Colonic mucosa (tissue), 4 donors: Measurements from ENCODE around the gene SOX12. TPM values are rescaled to one million over a fixed set of nuclear protein-coding genes. Genes with fewer than 3 reads are reported as not detected.

Experiments used
- DNase-seq: peaks from one replicate; pipeline ENCODE4 v3.0.0-alpha.2; 2020
- H3K27ac ChIP-seq: fragments of 200-600 bp; one replicate; pipeline ENCODE4 v1.8.0; 2021
- H3K27me3 ChIP-seq: fragments of 200-600 bp; one replicate; pipeline ENCODE4 v1.8.0; 2021
- H3K36me3 ChIP-seq: fragments of 200-600 bp; one replicate; pipeline ENCODE4 v1.8.0; 2021
- H3K4me1 ChIP-seq: fragments of 200-600 bp; one replicate; pipeline ENCODE4 v1.8.0; 2021; ENCODE audit warnings: mild to moderate bottlenecking
- H3K4me3 ChIP-seq: fragments of 200-600 bp; one replicate; pipeline ENCODE4 v1.8.0; 2021
- H3K9ac ChIP-seq, 2 donors: one replicate each; pipeline ENCODE4 v1.7.0; 2013; ENCODE audit warnings: control low read depth in 2 of 2, low read depth in 2 of 2, low read length in 2 of 2
- H3K9me3 ChIP-seq: fragments of 200-600 bp; one replicate; pipeline ENCODE4 v1.8.0; 2021
- intact Hi-C: fragments of 100-400 bp; cut with DNase I; formaldehyde crosslinking; loops from one replicate; pipeline ENCODE4 v1.14.1; 2022
- total RNA-seq, 2 donors: library from RNA; stranded (reverse); fragmentation: NEBNext Ultra II Directional in 1 of 2; extraction: Animal tissue kit (Norgen Biotek cat#: 25700) in 1 of 2; gene quantifications; one replicate each; pipeline ENCODE4 v1.2.1, GENCODE V29; 2021
- TF ChIP-seq, protein P1 (sequence below): fragments of 200-600 bp; IDR thresholded peaks from one replicate; pipeline ENCODE4 v1.8.0; 2022; ENCODE audit warnings: antibody characterized with exemption, mild to moderate bottlenecking
- donor health status: healthy.
- donor health status: DM: no; HTN: no; CAD: no.
- donor health status: DM: no; HTN: no; CAD: no.

The SOX12 gene
- total RNA-seq, 2 donors from 2014 or later, result 5.0 to 7.5 TPM

DNA sequence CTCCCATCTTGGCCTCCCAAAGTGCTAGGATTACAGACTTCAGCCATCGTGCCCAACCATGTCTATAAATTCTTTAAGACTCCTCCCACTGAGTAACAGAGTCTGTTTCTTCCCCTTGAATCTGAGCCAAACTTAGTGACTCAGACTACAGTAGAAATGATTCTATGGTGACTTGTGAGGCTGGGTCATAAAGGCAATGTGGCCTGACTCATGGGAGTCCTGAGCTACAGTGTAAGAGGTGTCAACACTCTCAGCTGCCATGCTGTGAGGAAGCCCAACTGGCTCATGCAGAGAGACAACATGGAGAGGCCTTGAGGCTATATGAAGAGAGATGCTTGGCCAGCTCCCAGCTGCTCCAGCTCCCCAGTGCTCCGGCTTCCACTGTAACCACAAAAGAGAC lies 16.3 kb downstream of the SOX12 start:
- TF ChIP-seq, protein P1, sequence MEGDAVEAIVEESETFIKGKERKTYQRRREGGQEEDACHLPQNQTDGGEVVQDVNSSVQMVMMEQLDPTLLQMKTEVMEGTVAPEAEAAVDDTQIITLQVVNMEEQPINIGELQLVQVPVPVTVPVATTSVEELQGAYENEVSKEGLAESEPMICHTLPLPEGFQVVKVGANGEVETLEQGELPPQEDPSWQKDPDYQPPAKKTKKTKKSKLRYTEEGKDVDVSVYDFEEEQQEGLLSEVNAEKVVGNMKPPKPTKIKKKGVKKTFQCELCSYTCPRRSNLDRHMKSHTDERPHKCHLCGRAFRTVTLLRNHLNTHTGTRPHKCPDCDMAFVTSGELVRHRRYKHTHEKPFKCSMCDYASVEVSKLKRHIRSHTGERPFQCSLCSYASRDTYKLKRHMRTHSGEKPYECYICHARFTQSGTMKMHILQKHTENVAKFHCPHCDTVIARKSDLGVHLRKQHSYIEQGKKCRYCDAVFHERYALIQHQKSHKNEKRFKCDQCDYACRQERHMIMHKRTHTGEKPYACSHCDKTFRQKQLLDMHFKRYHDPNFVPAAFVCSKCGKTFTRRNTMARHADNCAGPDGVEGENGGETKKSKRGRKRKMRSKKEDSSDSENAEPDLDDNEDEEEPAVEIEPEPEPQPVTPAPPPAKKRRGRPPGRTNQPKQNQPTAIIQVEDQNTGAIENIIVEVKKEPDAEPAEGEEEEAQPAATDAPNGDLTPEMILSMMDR, result no peak
- no peaks in the 10 kb centered on the region for H3K27me3 ChIP-seq
- no peak overlapping the region for H3K4me3 ChIP-seq
- peak; percentile 43 for DNase-seq
- H3K27ac ChIP-seq, result no peak overlapping the region
- H3K4me1 ChIP-seq, result no peaks in the 10 kb centered on the region
- no peaks in the 10 kb centered on the region for H3K9me3 ChIP-seq
- H3K36me3 ChIP-seq, result no peaks in the 10 kb centered on the region
- intact Hi-C loops, result no loop called here
- no peak overlapping the region for H3K9ac ChIP-seq

DNA sequence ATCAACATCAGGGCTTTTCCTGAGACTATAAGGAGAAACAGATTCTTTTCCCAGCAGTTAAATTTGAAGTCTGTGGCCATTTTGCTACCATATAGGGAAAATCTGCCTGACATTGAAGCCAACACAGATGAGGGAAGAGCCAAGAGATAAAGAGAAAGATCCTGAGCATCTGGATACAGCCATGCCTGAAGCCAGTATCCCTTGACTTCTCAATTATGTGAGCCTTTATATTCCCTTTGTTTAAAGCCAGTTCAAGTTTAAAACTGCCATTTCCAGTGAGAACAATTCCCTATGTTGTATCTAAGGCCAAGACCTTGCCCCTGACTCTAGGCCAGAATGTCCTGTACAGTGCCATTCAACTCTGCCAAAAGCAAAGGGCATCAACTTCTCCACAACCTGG lies 17.8 kb downstream of the SOX12 start:
- no peak for DNase-seq
- Histone ChIP-seq H3K9ac (no peak overlapping the region), H3K9me3 (no peaks in the 10 kb centered on the region), H3K4me1 (no peaks in the 10 kb centered on the region), H3K27ac (no peak overlapping the region), H3K36me3 (no peaks in the 10 kb centered on the region), H3K27me3 (no peaks in the 10 kb centered on the region), H3K4me3 (no peak overlapping the region)
- intact Hi-C loops, result no loop called here
- TF ChIP-seq, protein P1, result no peak

DNA sequence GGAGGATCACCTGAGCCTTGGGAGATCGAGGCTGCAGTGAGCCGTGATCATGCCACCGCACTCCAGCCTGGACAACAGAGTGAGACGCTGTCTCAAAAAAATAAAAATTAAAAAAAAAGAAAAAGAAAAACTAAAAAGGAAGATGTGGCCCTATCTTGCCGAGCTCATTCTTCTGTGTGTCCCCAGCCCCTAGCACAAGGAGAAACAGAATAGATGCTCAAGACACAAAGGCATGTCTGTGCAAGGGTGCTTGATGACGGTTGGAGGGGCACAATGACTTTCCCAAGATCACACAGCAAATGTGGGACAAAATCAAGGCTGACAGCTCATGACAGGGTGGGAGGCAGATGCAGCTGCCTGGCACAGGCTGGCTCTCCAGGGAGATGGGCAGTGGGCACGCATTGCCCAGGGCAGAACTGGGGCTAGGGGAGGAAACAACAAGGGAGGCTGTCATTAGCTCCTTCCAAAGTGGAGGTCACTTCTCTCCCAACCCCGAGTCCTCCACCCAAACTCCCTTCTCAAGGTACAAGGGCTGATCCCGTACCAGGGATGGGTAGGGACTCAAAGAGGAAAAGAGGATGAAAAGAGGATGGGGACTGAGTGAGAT lies 20.8 kb downstream of the SOX12 start:
- no peak for DNase-seq
- Histone ChIP-seq H3K27me3 (no peaks in the 10 kb centered on the region), H3K9ac (no peak overlapping the region), H3K9me3 (no peaks in the 10 kb centered on the region), H3K27ac (peak overlapping the region; percentile 94), H3K4me3 (peak overlapping the region; percentile 88), H3K4me1 (no peaks in the 10 kb centered on the region), H3K36me3 (no peaks in the 10 kb centered on the region)
- TF ChIP-seq, protein P1, result no peak
- intact Hi-C loops, result no loop called here

DNA sequence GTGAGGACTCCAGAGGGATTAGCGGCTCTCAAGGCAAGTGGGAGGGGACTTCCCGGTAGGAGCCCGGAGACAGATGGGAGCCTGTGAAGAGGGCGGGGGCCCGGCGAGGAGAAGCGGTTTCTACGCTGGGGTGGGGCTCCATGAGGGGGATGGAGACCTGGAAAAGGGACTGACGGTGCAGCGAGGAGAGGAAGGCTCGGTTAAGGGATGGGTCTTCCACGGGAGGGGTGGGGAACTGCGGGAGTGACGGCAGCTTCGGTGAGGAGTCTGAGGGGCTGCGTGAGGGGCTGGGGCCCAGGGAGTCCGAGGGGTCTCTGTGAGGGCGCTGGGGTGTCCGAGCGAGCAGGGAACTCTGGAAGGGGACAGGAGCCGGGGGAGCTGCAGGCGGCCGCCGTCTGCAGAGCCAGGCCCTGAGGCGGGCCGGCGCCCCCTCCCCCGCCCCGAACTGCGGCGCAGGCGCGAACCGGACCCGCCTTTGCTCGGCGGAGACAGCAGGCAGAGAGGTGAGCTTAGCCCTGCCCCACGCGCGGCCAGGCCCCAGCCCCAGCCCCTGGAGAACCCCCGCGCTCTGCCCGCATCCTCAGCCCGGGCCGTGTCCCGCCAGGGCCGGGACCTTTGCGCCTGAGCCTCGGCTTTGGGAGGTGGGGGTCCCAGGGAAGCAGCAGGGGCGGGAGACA lies 21.4 kb downstream of the SOX12 start, which contains the start of gene NRSN2:
NRSN2 (plus strand) TSS at position 472 of the 677 bp plus-strand sequence. CDS start 2,533 bp downstream, outside the sequence.
- no peaks in the 10 kb centered on the region for H3K36me3 ChIP-seq
- no peaks in the 10 kb centered on the region for H3K9me3 ChIP-seq
- peak within 1 kb of the TSS; percentile 94 for H3K27ac ChIP-seq
- TF ChIP-seq, protein P1, result no peak
- intact Hi-C loops, result no loop called here
- H3K27me3 ChIP-seq, result no peaks in the 10 kb centered on the region
- peak; percentile 70 for DNase-seq
- H3K4me3 ChIP-seq, result peak within 1 kb of the TSS; percentile 88
- peak within 1 kb of the TSS; percentile 81 to 84 for H3K9ac ChIP-seq
- no peaks in the 10 kb centered on the region for H3K4me1 ChIP-seq

DNA sequence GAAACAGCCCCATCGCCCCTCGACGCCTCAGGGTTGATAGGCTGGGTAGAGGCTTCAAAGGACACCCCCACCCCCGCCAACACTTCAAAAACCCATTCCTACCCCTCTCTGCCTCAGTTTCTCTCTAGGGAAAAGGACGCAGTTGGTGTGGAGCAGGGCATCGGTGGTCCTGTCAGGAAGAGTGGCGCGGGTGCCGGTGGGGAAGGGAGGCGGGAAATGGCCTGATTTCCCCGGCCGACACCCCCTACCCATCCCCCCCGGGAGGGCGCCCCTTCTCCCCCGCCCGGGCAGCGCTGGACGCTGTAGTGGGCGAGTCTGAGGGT lies 21.9 kb downstream of the SOX12 start:
- intact Hi-C loops, result no loop called here
- no peak for DNase-seq
- Histone ChIP-seq H3K4me1 (no peaks in the 10 kb centered on the region), H3K9ac (peak overlapping the region; percentile 81 to 84), H3K36me3 (no peaks in the 10 kb centered on the region), H3K9me3 (no peaks in the 10 kb centered on the region), H3K4me3 (peak overlapping the region; percentile 88), H3K27ac (peak overlapping the region; percentile 94), H3K27me3 (no peaks in the 10 kb centered on the region)
- TF ChIP-seq, protein P1, result no peak
